Glutamatergic neuron (in vitro differentiated cells): ENCODE results near the gene GARRE1. TPM values are rescaled to one million over a fixed set of nuclear protein-coding genes. Genes with fewer than 3 reads are reported as not detected.
"Not testable (repeated sequence)": the region's sequence is repeated elsewhere in the genome, so short reads cannot be mapped to it uniquely, and the experiment has no call there.

Experiments
- DNase-seq: peaks from one replicate; pipeline ENCODE4 v3.0.0; 2022
- H3K27ac Mint-ChIP-seq: one replicate; pipeline ENCODE4 v1.8.0; 2020; ENCODE audit warnings: mild to moderate bottlenecking, mixed read lengths, inconsistent platforms; ENCODE audit not compliant: unreplicated experiment
- H3K27me3 Mint-ChIP-seq: one replicate; pipeline ENCODE4 v1.8.0; 2020; ENCODE audit warnings: mild to moderate bottlenecking, moderate library complexity, mixed read lengths, inconsistent platforms; ENCODE audit not compliant: unreplicated experiment
- H3K36me3 Mint-ChIP-seq: one replicate; pipeline ENCODE4 v1.8.0; 2020; ENCODE audit warnings: mild to moderate bottlenecking, mixed read lengths, inconsistent platforms; ENCODE audit not compliant: unreplicated experiment
- H3K4me1 Mint-ChIP-seq: one replicate; pipeline ENCODE4 v1.8.0; 2020; ENCODE audit warnings: mild to moderate bottlenecking, low read depth, mixed read lengths, inconsistent platforms; ENCODE audit not compliant: unreplicated experiment
- H3K4me3 Mint-ChIP-seq: one replicate; pipeline ENCODE4 v1.8.0; 2020; ENCODE audit warnings: mild to moderate bottlenecking, mixed read lengths, inconsistent platforms; ENCODE audit not compliant: unreplicated experiment
- H3K9me3 Mint-ChIP-seq: one replicate; pipeline ENCODE4 v1.8.0; 2020; ENCODE audit warnings: mild to moderate bottlenecking, moderate library complexity, mixed read lengths, inconsistent platforms; ENCODE audit not compliant: unreplicated experiment
- CTCF ChIP-seq: fragments of 200-600 bp; sonication (generic); IDR thresholded peaks from one replicate; pipeline ENCODE4 v1.5.0; 2021; ENCODE audit not compliant: partially characterized antibody, unreplicated experiment
- total RNA-seq: library from RNA; stranded (reverse); fragmentation: NEBNext Ultra II Directional; extraction: Animal tissue kit (Norgen Biotek cat#: 25700); gene quantifications from one replicate; pipeline ENCODE4 v1.2.1, GENCODE V29; 2021; ENCODE audit not compliant: unreplicated experiment

Gene GARRE1
- total RNA-seq, 1 donor from 2014 or later = 34.4 TPM

GRCh38 chr19:34213283-34213682, 41.1 kb upstream of the GARRE1 start:
- no peaks in the 10 kb centered on the region for H3K9me3 Mint-ChIP-seq
- no peak for DNase-seq
- no peaks in the 10 kb centered on the region for H3K27me3 Mint-ChIP-seq
- peaks cover 1% of the 10 kb centered on the region for H3K4me1 Mint-ChIP-seq
- H3K36me3 Mint-ChIP-seq = no peaks in the 10 kb centered on the region
- no peak for TF ChIP-seq CTCF
- no peak overlapping the region for H3K4me3 Mint-ChIP-seq
- H3K27ac Mint-ChIP-seq = no peak overlapping the region

GRCh38 chr19:34214040-34214439, 40.3 kb upstream of the GARRE1 start:
- TF ChIP-seq CTCF = no peak
- H3K27ac Mint-ChIP-seq = no peak overlapping the region
- no peaks in the 10 kb centered on the region for H3K27me3 Mint-ChIP-seq
- no peak for DNase-seq
- H3K36me3 Mint-ChIP-seq = no peaks in the 10 kb centered on the region
- no peak overlapping the region for H3K4me3 Mint-ChIP-seq
- peaks cover 5% of the 10 kb centered on the region for H3K4me1 Mint-ChIP-seq
- no peaks in the 10 kb centered on the region for H3K9me3 Mint-ChIP-seq

- H3K36me3 Mint-ChIP-seq = no peaks in the 10 kb centered on the region
- DNase-seq = no peak
- peak overlapping the region; percentile 48 for H3K27ac Mint-ChIP-seq
- H3K9me3 Mint-ChIP-seq = no peaks in the 10 kb centered on the region
- H3K4me1 Mint-ChIP-seq = peaks cover 5% of the 10 kb centered on the region
- no peaks in the 10 kb centered on the region for H3K27me3 Mint-ChIP-seq
- no peak overlapping the region for H3K4me3 Mint-ChIP-seq
- no peak for TF ChIP-seq CTCF
Measured at GRCh38 chr19:34215006-34215665, 39.2 kb upstream of the GARRE1 start.

GRCh38 chr19:34215666-34216038, 38.7 kb upstream of the GARRE1 start:
- TF ChIP-seq CTCF = no peak
- Mint-ChIP-seq H3K27ac (peak overlapping the region; percentile 62), H3K4me1 (peaks cover 5% of the 10 kb centered on the region), H3K36me3 (no peaks in the 10 kb centered on the region), H3K27me3 (no peaks in the 10 kb centered on the region), H3K4me3 (no peak overlapping the region), H3K9me3 (no peaks in the 10 kb centered on the region)
- DNase-seq = no peak

- not testable (repeated sequence) for H3K4me1 Mint-ChIP-seq, DNase-seq, H3K9me3 Mint-ChIP-seq, H3K27ac Mint-ChIP-seq, H3K27me3 Mint-ChIP-seq, H3K36me3 Mint-ChIP-seq, H3K4me3 Mint-ChIP-seq
Measured at GRCh38 chr19:34216745-34217219, 37.6 kb upstream of the GARRE1 start.
